Body of pancreas (tissue), 4 donors: ENCODE measurements around the gene TTF1. TPM values are rescaled to one million over a fixed set of nuclear protein-coding genes. Genes with fewer than 3 reads are reported as not detected.
A peak's percentile ranks its signal among the peaks of the same experiment; 100 is the strongest.

Source experiments
- ATAC-seq: fragments of 150-250 bp; one replicate; pipeline ENCODE4 v1.9.1; 2016
- DNase-seq, 4 donors: peaks; one replicate each; pipeline ENCODE4 v3.0.0-alpha.2; 2019
- H3K27ac ChIP-seq, 4 donors: fragments of 200-600 bp; sonication (generic); 1 replicate in 3 of 4; 2 replicates in 1 of 4; pipeline versions ENCODE4 v1.5.1 to v1.6.1; 2016 to 2019; ENCODE audit warnings: mild to moderate bottlenecking in 1 of 4, mixed read lengths in 1 of 4, moderate library complexity in 1 of 4
- H3K27me3 ChIP-seq, 2 donors: fragments of 200-600 bp; sonication (generic); one replicate each; pipeline ENCODE4 v1.6.0; 2016; ENCODE audit warnings: mild to moderate bottlenecking in 1 of 2
- H3K36me3 ChIP-seq, 2 donors: fragments of 200-600 bp; sonication (generic); replicated peaks in 1 of 2; 2 replicates each; pipeline ENCODE4 v1.5.1; 2016; ENCODE audit warnings: low read depth in 2 of 2; ENCODE audit not compliant: insufficient read depth in 1 of 2
- H3K4me1 ChIP-seq: fragments of 200-600 bp; sonication (generic); one replicate; pipeline ENCODE4 v1.6.0; 2016
- H3K4me3 ChIP-seq, 2 donors: fragments of 200-600 bp; sonication (generic); 1 replicate in 1 of 2; 2 replicates in 1 of 2; pipeline ENCODE4 v1.5.1; 2016 to 2019
- H3K9me3 ChIP-seq, 3 donors: fragments of 200-600 bp; sonication (generic); 1 replicate in 2 of 3; 2 replicates in 1 of 3; pipeline ENCODE4 v1.5.1; 2016
- POLR2A ChIP-seq, 3 donors: fragments of 450-650 bp; IDR thresholded peaks; one replicate each; pipeline ENCODE4 v1.6.1; 2016; ENCODE audit warnings: antibody characterized with exemption in 3 of 3, mild to moderate bottlenecking in 2 of 3
- WGBS, 2 donors: methylation state at CpG; one replicate each; pipeline ENCODE4 v1.1.5; 2017; 5-methylcytosine and 5-hydroxymethylcytosine counted together
- intact Hi-C: fragments of 100-400 bp; cut with DNase I; formaldehyde crosslinking; loops from one replicate; pipeline ENCODE4 v1.15.1; 2023
- total RNA-seq, 2 donors: library from RNA; depleted of rRNA; stranded (reverse); fragments of >200 nt; gene quantifications; one replicate each; pipeline ENCODE4 v1.1.0, GENCODE V29; 2016
- TF ChIP-seq, protein P1 (sequence below), 7 experiments: fragments of 450-650 bp in 4 of 7; fragments of 200-600 bp in 3 of 7; sonication (generic) in 3 of 7; IDR thresholded peaks; one replicate each; pipeline ENCODE4 v1.5.1; 2016 to 2019; ENCODE audit warnings: antibody characterized with exemption in 7 of 7

The TTF1 gene
- total RNA-seq, 2 donors from 2014 or later = 7.5 to 27.7 TPM

DNA sequence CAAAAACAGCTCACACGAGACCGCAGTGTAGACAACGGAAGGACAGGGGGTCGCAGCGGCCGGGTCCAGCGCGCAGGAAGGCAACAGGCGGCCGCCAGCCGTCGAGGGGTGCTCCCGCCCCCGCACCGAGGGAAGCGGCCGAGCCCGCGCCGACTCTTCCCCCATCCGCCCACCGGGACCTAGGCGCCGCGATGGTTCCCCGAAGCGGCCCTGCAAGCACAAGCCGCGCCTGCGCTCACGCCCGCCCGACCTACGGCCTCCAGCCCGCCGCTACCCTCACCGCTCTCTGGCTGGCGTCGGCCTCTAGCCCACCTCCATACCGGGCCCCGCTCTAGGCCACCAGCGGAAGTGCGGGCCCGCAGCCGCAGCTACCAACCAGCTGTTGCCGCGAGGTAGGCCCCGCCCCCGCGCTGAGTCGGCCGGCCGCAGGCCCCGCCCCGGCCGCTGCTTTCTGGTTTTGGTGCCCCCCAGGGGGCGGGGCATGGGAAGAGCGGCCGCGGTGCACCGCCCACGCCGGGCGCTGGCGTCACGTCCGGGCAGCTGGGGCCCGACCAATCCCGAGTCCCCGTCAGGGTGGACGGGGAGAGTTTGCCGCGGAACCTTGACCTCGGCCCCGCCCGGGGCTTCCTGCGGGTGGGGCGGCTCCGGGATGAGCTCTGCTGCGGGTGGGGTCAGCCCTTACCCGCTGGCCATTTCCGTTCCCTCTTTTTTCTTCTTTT lies 51.8 kb downstream of the TTF1 start, which contains the start of gene SETX:
Gene SETX (minus strand): TSS at position 350 of the 719 bp plus-strand sequence. CDS start 5,558 bp downstream, outside the sequence.
- DNase-seq (peak; percentile 97 to 98 (median 97)), ATAC-seq (peak; percentile 97)
- Histone ChIP-seq H3K4me3 (peak within 1 kb of the TSS; percentile 50 to 54), H3K9me3 (no peaks in the 10 kb centered on the region), H3K27ac (peak within 1 kb of the TSS; percentile 60 to 92 (median 84)), H3K27me3 (no peaks in the 10 kb centered on the region), H3K36me3 (peaks cover 0 to 11% of the 10 kb centered on the region in 2 donors), H3K4me1 (peaks cover 24% of the 10 kb centered on the region)
- intact Hi-C loops = no loop called here
- WGBS, 2 donors = 0% methylated on average over 12 to 76 of the region's 82 CpGs
- peak; percentile 88 to 96 (median 92) for TF ChIP-seq POLR2A (IDR thresholded peaks at IDR 0.05)
- TF ChIP-seq, protein P1, sequence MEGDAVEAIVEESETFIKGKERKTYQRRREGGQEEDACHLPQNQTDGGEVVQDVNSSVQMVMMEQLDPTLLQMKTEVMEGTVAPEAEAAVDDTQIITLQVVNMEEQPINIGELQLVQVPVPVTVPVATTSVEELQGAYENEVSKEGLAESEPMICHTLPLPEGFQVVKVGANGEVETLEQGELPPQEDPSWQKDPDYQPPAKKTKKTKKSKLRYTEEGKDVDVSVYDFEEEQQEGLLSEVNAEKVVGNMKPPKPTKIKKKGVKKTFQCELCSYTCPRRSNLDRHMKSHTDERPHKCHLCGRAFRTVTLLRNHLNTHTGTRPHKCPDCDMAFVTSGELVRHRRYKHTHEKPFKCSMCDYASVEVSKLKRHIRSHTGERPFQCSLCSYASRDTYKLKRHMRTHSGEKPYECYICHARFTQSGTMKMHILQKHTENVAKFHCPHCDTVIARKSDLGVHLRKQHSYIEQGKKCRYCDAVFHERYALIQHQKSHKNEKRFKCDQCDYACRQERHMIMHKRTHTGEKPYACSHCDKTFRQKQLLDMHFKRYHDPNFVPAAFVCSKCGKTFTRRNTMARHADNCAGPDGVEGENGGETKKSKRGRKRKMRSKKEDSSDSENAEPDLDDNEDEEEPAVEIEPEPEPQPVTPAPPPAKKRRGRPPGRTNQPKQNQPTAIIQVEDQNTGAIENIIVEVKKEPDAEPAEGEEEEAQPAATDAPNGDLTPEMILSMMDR (IDR thresholded peaks at IDR 0.05) = peak in 3 of 7 experiments; percentile 8 to 29 (median 12)

DNA sequence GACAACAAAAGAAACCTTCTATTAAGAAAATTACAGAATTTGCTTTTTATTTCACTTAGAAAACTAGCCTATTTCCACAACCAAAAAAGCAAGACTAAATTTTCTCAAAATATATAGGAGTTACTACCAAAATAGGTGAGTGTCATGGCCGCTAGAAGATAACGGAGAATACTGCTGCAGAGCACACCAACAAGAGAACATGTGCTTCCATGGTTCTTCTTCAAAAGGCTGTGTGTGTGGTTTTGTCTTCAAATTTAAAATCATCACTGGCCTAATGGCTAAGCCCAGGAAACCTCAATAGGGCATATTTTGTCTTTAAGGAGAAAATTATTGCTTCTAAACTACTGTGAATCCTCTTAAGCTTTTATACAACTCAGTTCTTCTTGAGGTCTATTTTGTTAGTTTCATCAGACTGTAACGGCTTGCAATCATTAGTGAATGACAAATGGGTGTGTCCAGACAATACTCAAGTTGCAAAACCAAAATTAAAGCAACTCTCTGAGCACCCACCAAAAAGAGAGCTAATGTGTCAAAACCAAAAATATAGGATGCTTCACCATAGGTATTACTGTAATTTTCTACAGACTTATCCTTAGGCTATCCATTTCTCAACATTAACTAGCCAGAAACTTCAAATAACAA lies 55.1 kb downstream of the TTF1 start:
- TF ChIP-seq, protein P1 (IDR thresholded peaks at IDR 0.05) = no peak
- no peak for TF ChIP-seq POLR2A (IDR thresholded peaks at IDR 0.05)
- peak overlapping the region in 1 of 4 donors; percentile 8 for H3K27ac ChIP-seq
- no peak for DNase-seq
- peaks cover 24% of the 10 kb centered on the region for H3K4me1 ChIP-seq
- no peaks in the 10 kb centered on the region for H3K27me3 ChIP-seq
- H3K9me3 ChIP-seq = no peaks in the 10 kb centered on the region
- ATAC-seq = no peak
- peaks cover 5 to 22% of the 10 kb centered on the region in 2 donors for H3K36me3 ChIP-seq
- intact Hi-C loops = no loop called here
- WGBS, 2 donors = 61 to 69% methylated on average over 3 of the region's 3 CpGs
- no peak overlapping the region for H3K4me3 ChIP-seq

- no peaks in the 10 kb centered on the region for H3K9me3 ChIP-seq
- no peak for DNase-seq
- H3K4me1 ChIP-seq = peaks cover 24% of the 10 kb centered on the region
- H3K27me3 ChIP-seq = no peaks in the 10 kb centered on the region
- H3K4me3 ChIP-seq = no peak overlapping the region
- no peak for ATAC-seq
- 59 to 80% methylated on average over 6 of the region's 6 CpGs for WGBS, 2 donors
- H3K27ac ChIP-seq = peak overlapping the region in 1 of 4 donors; percentile 8
- TF ChIP-seq POLR2A (IDR thresholded peaks at IDR 0.05) = no peak
- TF ChIP-seq, protein P1 (IDR thresholded peaks at IDR 0.05) = no peak
- intact Hi-C loops = no loop called here
- H3K36me3 ChIP-seq = peaks cover 6 to 23% of the 10 kb centered on the region in 2 donors
Measured at GRCh38 chr9:132350861-132351315, 55.8 kb downstream of the TTF1 start.

- no peak overlapping the region for H3K27ac ChIP-seq
- DNase-seq (no peak), ATAC-seq (no peak)
- WGBS, 2 donors = 65 to 69% methylated on average over 5 of the region's 5 CpGs
- no peaks in the 10 kb centered on the region for H3K27me3 ChIP-seq
- H3K4me1 ChIP-seq = peaks cover 20% of the 10 kb centered on the region
- intact Hi-C loops = no loop called here
- no peaks in the 10 kb centered on the region for H3K9me3 ChIP-seq
- TF ChIP-seq POLR2A (IDR thresholded peaks at IDR 0.05) = no peak
- TF ChIP-seq, protein P1 (IDR thresholded peaks at IDR 0.05) = no peak
- H3K4me3 ChIP-seq = no peak overlapping the region
- H3K36me3 ChIP-seq = peaks cover 6 to 38% of the 10 kb centered on the region in 2 donors
Measured at GRCh38 chr9:132348676-132349075, 58.0 kb downstream of the TTF1 start.
